WI38 (cell line): ENCODE measurements around the gene TAS2R5.
"Not testable (repeated sequence)": the region's sequence is repeated elsewhere in the genome, so short reads cannot be mapped to it uniquely, and the experiment has no call there.

Source experiments
- H3K4me3 ChIP-seq: 2 replicates; pipeline ENCODE4 v1.5.1; 2011; ENCODE audit warnings: low read depth, mild to moderate bottlenecking, control low read depth, low read length
- CTCF ChIP-seq: IDR thresholded peaks from 2 replicates; pipeline ENCODE4 v1.5.1; 2012; ENCODE audit warnings: low read depth, mild to moderate bottlenecking, control low read depth, low read length

The TAS2R5 gene

DNA sequence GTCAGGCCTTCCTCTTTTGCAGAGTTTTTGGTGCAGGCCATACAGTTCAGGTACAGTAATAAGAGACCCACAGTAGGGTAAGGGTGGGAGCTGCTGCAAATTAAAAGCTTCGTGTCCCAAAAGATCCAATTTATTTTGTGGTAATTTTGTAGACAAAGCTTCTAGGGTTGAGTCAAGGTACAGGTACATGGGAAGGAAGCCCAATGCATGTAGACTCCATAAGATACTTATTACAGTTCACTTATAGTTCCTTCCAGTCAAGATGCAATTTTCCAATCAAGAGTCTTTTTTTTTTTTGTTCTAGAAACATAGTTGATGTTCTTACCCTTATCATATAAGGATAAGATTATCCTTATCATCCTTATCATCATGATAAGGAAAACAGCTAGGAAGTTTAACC, 13.6 kb upstream of the TAS2R5 start, which contains the start of gene TAS2R4:
TSS of gene TAS2R4 (plus strand) at position 301 of the 400 bp plus-strand sequence. CDS start 1,815 bp downstream, outside the sequence.
- no peak for TF ChIP-seq CTCF
- H3K4me3 ChIP-seq: no peak within 1 kb of the TSS

GRCh38 chr7:141785706-141786552, 4.1 kb upstream of the TAS2R5 start:
- peak; percentile 51 for TF ChIP-seq CTCF
- H3K4me3 ChIP-seq: no peak overlapping the region

DNA sequence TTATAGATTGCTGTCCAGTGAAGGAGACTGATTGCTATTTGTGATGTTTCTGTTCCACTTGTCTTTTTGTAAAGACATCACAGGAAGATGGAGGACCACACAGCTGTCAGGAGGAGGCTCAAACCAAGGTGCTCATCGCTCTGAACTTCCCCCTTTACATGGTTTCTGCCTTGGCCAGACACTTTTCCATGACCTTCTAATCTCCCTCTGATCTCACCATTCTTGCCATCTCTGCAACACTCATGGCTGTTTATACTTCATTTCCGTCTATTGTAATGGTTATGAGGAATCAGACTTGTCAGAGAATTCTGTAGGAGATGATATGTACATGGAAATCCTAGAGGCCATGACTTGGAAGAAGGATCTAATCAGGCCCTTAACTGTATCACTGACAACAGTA, 1.7 kb upstream of the TAS2R5 start:
- TF ChIP-seq CTCF: no peak

GRCh38 chr7:141792526-141792925, 2.5 kb downstream of the TAS2R5 start:
- no peak overlapping the region for H3K4me3 ChIP-seq
- TF ChIP-seq CTCF: no peak

More for the DNA sequence above, 1.7 kb upstream of the TAS2R5 start:
- H3K4me3 ChIP-seq: no peak overlapping the region

DNA sequence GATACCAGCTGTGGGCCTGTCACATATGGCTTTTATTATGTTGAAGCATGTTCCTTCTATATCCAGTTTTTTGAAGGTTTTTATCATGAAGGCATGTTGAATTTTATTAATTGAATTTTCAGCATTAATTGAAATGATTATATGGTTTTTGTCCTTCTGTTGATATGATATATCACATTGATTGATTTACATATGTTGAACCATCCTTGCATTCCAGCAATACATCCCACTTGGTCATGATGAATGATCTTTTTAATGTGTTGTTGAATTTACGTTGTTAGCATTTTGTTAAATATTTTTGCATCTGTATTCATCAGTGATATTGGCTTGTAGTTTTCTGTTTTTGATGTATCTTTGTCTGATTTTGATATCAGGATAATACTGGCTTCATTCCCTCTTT, 30.1 kb downstream of the TAS2R5 start:
- TF ChIP-seq CTCF: no peak
- H3K4me3 ChIP-seq: no peak overlapping the region

DNA sequence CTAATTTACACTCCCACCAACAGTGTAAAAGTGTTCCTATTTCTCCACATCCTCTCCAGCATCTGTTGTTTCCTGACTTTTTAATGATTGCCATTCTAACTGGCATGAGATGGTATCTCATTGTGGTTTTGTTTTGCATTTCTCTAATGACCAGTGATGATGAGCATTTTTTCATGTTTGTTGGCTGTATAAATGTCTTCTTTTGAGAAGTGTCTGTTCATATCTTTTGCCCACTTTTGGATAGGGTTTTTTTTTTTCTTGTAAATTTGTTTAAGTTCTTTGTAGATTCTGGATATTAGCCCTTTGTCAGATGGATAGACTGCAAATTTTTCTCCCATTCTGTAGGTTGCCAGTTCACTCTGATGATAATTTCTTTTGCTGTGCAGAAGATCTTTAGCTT, 32.4 kb downstream of the TAS2R5 start:
- H3K4me3 ChIP-seq: not testable (repeated sequence)

GRCh38 chr7:141837683-141838082, 47.7 kb downstream of the TAS2R5 start:
- H3K4me3 ChIP-seq: no peak overlapping the region
- TF ChIP-seq CTCF: no peak

- TF ChIP-seq CTCF: no peak
- no peak overlapping the region for H3K4me3 ChIP-seq
These were observed 48.6 kb downstream of the TAS2R5 start for GRCh38 chr7:141838581-141838980.
